Esophagus (tissue), 2 donors: ENCODE data around the gene SP8. TPM values are rescaled to one million over a fixed set of nuclear protein-coding genes. Genes with fewer than 3 reads are reported as not detected.

Experiments used
- H3K27ac ChIP-seq, 2 donors: one replicate each; pipeline ENCODE4 v1.5.1; 2013; ENCODE audit warnings: low read depth in 2 of 2, mild to moderate bottlenecking in 2 of 2, inconsistent platforms in 1 of 2, low read length in 1 of 2, moderate library complexity in 1 of 2
- H3K27me3 ChIP-seq, 2 donors: one replicate each; pipeline ENCODE4 v1.6.1; 2013; ENCODE audit warnings: low read length in 2 of 2, control low read depth in 1 of 2, mild to moderate bottlenecking in 1 of 2; ENCODE audit not compliant: insufficient read depth in 2 of 2, control insufficient read depth in 1 of 2
- H3K36me3 ChIP-seq, 2 donors: one replicate each; pipeline ENCODE4 v1.6.1; 2013; ENCODE audit warnings: low read length in 1 of 2; ENCODE audit not compliant: control insufficient read depth in 2 of 2, insufficient read depth in 2 of 2
- H3K4me1 ChIP-seq, 2 donors: one replicate each; pipeline ENCODE4 v1.6.1; 2013; ENCODE audit warnings: low read length in 1 of 2; ENCODE audit not compliant: control insufficient read depth in 2 of 2, insufficient read depth in 2 of 2
- H3K4me3 ChIP-seq, 2 donors: one replicate each; pipeline ENCODE4 v1.5.1; 2013; ENCODE audit warnings: low read length in 2 of 2, mild to moderate bottlenecking in 2 of 2, low read depth in 1 of 2, moderate library complexity in 1 of 2
- H3K9me3 ChIP-seq, 2 donors: one replicate each; pipeline ENCODE4 v1.6.1; 2013; ENCODE audit warnings: mild to moderate bottlenecking in 2 of 2, low read depth in 1 of 2, low read length in 1 of 2, moderate library complexity in 1 of 2; ENCODE audit not compliant: control insufficient read depth in 2 of 2, insufficient read depth in 1 of 2
- WGBS, 2 donors: extraction: QIAGEN DNeasy Blood & Tissue Kit; methylation state at CpG; one replicate each; pipeline ENCODE4 v1.1.7; 2013; 5-methylcytosine and 5-hydroxymethylcytosine counted together
- polyA plus RNA-seq, 2 donors: library from polyadenylated mRNA; stranded (reverse); fragments of 200-250 nt; gene quantifications; one replicate each; pipeline ENCODE4 v1.2.3, GENCODE V29; 2013
- donor health status: healthy with polysubstance abuse.
- donor health status: Bipolar disorder and iron deficiency.

The SP8 gene
- polyA plus RNA-seq, 2 donors: not detected

GRCh38 chr7:20742913-20743312 is 43.8 kb downstream of the SP8 start:
- Histone ChIP-seq H3K4me3 (no peak overlapping the region), H3K36me3 (no peaks in the 10 kb centered on the region), H3K9me3 (no peaks in the 10 kb centered on the region), H3K27ac (no peak overlapping the region), H3K4me1 (no peaks in the 10 kb centered on the region), H3K27me3 (no peaks in the 10 kb centered on the region)
- 74 to 83% methylated on average over 5 of the region's 5 CpGs for WGBS, 2 donors

GRCh38 chr7:20741801-20742200 is 44.9 kb downstream of the SP8 start:
- Histone ChIP-seq H3K9me3 (no peaks in the 10 kb centered on the region), H3K27ac (no peak overlapping the region), H3K36me3 (no peaks in the 10 kb centered on the region), H3K4me1 (no peaks in the 10 kb centered on the region), H3K4me3 (no peak overlapping the region), H3K27me3 (no peaks in the 10 kb centered on the region)
- 65 to 84% methylated on average over 2 of the region's 2 CpGs for WGBS, 2 donors

GRCh38 chr7:20738518-20739481 is 47.9 kb downstream of the SP8 start:
- Histone ChIP-seq H3K27ac (no peak overlapping the region), H3K9me3 (no peaks in the 10 kb centered on the region), H3K27me3 (no peaks in the 10 kb centered on the region), H3K4me1 (peaks cover 0 to 2% of the 10 kb centered on the region in 2 donors), H3K4me3 (no peak overlapping the region), H3K36me3 (no peaks in the 10 kb centered on the region)
- WGBS, 2 donors: 88 to 92% methylated on average over 11 of the region's 11 CpGs

GRCh38 chr7:20737840-20738448 is 48.7 kb downstream of the SP8 start:
- Histone ChIP-seq H3K4me3 (no peak overlapping the region), H3K4me1 (peaks cover 0 to 2% of the 10 kb centered on the region in 2 donors), H3K9me3 (no peaks in the 10 kb centered on the region), H3K27me3 (no peaks in the 10 kb centered on the region), H3K36me3 (no peaks in the 10 kb centered on the region), H3K27ac (no peak overlapping the region)
- 48 to 50% methylated on average over 5 of the region's 5 CpGs for WGBS, 2 donors

GRCh38 chr7:20735346-20736065 is 51.2 kb downstream of the SP8 start:
- Histone ChIP-seq H3K27me3 (no peaks in the 10 kb centered on the region), H3K4me1 (peaks cover 0 to 2% of the 10 kb centered on the region in 2 donors), H3K36me3 (no peaks in the 10 kb centered on the region), H3K4me3 (no peak overlapping the region), H3K27ac (no peak overlapping the region), H3K9me3 (no peaks in the 10 kb centered on the region)
- WGBS, 2 donors: 74 to 79% methylated on average over 4 of the region's 4 CpGs

Other genes with a start within 250 kb of the SP8 start
- gene ABCB5, start 171.2 kb downstream of the SP8 start, polyA plus RNA-seq: not detected